HepG2 (cell line): ENCODE data around the gene RNU6-1. TPM values are rescaled to one million over a fixed set of nuclear protein-coding genes. Genes with fewer than 3 reads are reported as not detected.
A peak's percentile ranks its signal among the peaks of the same experiment; 100 is the strongest.

ENCODE experiments used
- ARID5B ChIP-seq: IDR thresholded peaks from 2 replicates; pipeline ENCODE4 v1.4.0; 2020; ENCODE audit warnings: mild to moderate bottlenecking, missing genetic modification reagents
- IRF2 ChIP-seq: IDR thresholded peaks from 2 replicates; pipeline ENCODE4 v1.6.1; 2018; ENCODE audit warnings: missing genetic modification reagents, missing compliant biosample characterization
- SALL1 ChIP-seq: sonication (generic); formaldehyde crosslinking; IDR thresholded peaks from 2 replicates; pipeline ENCODE4 v1.8.0; 2022; ENCODE audit warnings: mild to moderate bottlenecking, missing genetic modification reagents
- TAF1 ChIP-seq: sonication (generic); formaldehyde crosslinking; IDR thresholded peaks from 2 replicates; pipeline ENCODE4 v1.4.0; 2020; ENCODE audit warnings: missing genetic modification reagents
- ZBTB44 ChIP-seq: sonication (generic); formaldehyde crosslinking; IDR thresholded peaks from 2 replicates; pipeline ENCODE4 v1.4.0; 2020; ENCODE audit warnings: missing genetic modification reagents
- ZEB1 ChIP-seq: IDR thresholded peaks from 2 replicates; pipeline ENCODE4 v1.6.1; 2012; ENCODE audit warnings: mild to moderate bottlenecking, low read depth, inconsistent platforms; ENCODE audit not compliant: insufficient replicate concordance
- polyA plus RNA-seq, 8 experiments: library from polyadenylated mRNA; depleted of rRNA in 3 of 8; stranded (reverse) in 7 of 8; unstranded in 1 of 8; fragments of >200 nt; fragmentation: Illumina TruSeq in 4 of 8; extraction: Trizol in 4 of 8; gene quantifications; 2 replicates each; pipeline versions ENCODE4 v1.2.1 to v1.2.3, GENCODE V29; 2011 to 2016; ENCODE audit warnings: low read depth in 4 of 8, missing spikeins in 1 of 8, mixed read lengths in 1 of 8; ENCODE audit not compliant: insufficient read depth in 1 of 8
- total RNA-seq, 5 experiments: library from RNA; depleted of rRNA; stranded (reverse); fragments of >200 nt; fragmentation: Illumina TruSeq; extraction: Trizol; gene quantifications; 2 replicates each; pipeline ENCODE4 v1.2.3, GENCODE V29; 2016; ENCODE audit warnings: low read depth in 1 of 5
- TF ChIP-seq, protein P1 (sequence below): sonication (generic); formaldehyde crosslinking; IDR thresholded peaks from 2 replicates; pipeline ENCODE4 v1.4.0; 2020; ENCODE audit warnings: missing genetic modification reagents
- TF ChIP-seq, protein P2 (sequence below): sonication (generic); formaldehyde crosslinking; IDR thresholded peaks from 2 replicates; pipeline ENCODE4 v1.4.0; 2020; ENCODE audit warnings: missing genetic modification reagents

RNU6-1 gene
- total and polyA plus RNA-seq, 2 of the 13 experiments (the other 11 are each of a cell fraction or from before 2014, with no cell fraction given), result under 0.01 TPM; not detected in 1

DNA sequence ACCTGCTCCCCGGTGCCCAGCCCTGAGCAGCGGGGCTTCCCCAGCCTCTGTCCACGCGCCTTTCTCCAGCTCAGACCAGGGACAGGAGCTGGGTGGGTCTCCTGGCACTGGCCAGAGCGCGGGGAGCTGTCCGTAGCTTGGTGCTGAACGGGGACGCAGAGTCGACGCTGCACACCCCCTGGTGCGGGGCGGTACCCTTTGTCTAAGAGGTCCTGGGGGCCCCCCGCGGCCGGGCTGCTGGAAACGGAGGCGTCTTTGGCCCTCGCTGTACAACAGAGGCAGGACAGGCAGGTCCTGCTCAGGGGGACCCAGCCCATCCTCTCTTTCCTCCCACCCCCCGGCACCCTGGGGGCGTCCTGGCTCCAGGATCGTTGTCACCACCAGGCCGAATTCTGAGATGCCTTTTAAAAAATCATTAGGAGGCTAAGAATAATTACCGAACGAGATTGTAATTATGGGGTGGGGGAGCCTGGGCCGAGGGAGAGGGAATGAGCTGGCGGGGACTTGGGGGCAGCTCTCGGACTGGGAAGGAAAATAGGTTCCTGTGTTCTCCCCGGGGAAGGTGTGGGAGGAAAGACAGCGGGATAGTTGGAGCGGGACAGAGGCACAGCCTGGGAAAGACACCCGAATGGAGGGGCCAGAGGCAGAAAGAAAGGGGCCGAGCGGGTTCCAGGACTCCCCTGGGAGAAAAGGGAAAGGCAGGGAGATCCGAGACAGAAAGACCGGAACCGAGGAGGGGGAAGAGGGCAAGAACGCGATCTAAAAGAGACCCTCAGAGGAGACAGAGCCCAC lies 18.7 kb downstream of the RNU6-1 start (continued):
- peak; percentile 36; the same call in 1 of the 2 replicates for TF ChIP-seq ARID5B (CRISPR knock-in tag)
- no peak for TF ChIP-seq ZBTB44 (CRISPR knock-in tag)
- peak; percentile 64 for TF ChIP-seq SALL1 (CRISPR knock-in tag)
- TF ChIP-seq, protein P1, sequence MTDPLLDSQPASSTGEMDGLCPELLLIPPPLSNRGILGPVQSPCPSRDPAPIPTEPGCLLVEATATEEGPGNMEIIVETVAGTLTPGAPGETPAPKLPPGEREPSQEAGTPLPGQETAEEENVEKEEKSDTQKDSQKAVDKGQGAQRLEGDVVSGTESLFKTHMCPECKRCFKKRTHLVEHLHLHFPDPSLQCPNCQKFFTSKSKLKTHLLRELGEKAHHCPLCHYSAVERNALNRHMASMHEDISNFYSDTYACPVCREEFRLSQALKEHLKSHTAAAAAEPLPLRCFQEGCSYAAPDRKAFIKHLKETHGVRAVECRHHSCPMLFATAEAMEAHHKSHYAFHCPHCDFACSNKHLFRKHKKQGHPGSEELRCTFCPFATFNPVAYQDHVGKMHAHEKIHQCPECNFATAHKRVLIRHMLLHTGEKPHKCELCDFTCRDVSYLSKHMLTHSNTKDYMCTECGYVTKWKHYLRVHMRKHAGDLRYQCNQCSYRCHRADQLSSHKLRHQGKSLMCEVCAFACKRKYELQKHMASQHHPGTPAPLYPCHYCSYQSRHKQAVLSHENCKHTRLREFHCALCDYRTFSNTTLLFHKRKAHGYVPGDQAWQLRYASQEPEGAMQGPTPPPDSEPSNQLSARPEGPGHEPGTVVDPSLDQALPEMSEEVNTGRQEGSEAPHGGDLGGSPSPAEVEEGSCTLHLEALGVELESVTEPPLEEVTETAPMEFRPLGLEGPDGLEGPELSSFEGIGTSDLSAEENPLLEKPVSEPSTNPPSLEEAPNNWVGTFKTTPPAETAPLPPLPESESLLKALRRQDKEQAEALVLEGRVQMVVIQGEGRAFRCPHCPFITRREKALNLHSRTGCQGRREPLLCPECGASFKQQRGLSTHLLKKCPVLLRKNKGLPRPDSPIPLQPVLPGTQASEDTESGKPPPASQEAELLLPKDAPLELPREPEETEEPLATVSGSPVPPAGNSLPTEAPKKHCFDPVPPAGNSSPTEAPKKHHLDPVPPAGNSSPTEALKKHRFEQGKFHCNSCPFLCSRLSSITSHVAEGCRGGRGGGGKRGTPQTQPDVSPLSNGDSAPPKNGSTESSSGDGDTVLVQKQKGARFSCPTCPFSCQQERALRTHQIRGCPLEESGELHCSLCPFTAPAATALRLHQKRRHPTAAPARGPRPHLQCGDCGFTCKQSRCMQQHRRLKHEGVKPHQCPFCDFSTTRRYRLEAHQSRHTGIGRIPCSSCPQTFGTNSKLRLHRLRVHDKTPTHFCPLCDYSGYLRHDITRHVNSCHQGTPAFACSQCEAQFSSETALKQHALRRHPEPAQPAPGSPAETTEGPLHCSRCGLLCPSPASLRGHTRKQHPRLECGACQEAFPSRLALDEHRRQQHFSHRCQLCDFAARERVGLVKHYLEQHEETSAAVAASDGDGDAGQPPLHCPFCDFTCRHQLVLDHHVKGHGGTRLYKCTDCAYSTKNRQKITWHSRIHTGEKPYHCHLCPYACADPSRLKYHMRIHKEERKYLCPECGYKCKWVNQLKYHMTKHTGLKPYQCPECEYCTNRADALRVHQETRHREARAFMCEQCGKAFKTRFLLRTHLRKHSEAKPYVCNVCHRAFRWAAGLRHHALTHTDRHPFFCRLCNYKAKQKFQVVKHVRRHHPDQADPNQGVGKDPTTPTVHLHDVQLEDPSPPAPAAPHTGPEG (CRISPR knock-in tag), result no peak
- TF ChIP-seq TAF1 (CRISPR knock-in tag), result no peak
- TF ChIP-seq IRF2 (CRISPR knock-in tag), result peak; percentile 37; the same call in 1 of the 2 replicates
- no peak for TF ChIP-seq ZEB1
- TF ChIP-seq, protein P2, sequence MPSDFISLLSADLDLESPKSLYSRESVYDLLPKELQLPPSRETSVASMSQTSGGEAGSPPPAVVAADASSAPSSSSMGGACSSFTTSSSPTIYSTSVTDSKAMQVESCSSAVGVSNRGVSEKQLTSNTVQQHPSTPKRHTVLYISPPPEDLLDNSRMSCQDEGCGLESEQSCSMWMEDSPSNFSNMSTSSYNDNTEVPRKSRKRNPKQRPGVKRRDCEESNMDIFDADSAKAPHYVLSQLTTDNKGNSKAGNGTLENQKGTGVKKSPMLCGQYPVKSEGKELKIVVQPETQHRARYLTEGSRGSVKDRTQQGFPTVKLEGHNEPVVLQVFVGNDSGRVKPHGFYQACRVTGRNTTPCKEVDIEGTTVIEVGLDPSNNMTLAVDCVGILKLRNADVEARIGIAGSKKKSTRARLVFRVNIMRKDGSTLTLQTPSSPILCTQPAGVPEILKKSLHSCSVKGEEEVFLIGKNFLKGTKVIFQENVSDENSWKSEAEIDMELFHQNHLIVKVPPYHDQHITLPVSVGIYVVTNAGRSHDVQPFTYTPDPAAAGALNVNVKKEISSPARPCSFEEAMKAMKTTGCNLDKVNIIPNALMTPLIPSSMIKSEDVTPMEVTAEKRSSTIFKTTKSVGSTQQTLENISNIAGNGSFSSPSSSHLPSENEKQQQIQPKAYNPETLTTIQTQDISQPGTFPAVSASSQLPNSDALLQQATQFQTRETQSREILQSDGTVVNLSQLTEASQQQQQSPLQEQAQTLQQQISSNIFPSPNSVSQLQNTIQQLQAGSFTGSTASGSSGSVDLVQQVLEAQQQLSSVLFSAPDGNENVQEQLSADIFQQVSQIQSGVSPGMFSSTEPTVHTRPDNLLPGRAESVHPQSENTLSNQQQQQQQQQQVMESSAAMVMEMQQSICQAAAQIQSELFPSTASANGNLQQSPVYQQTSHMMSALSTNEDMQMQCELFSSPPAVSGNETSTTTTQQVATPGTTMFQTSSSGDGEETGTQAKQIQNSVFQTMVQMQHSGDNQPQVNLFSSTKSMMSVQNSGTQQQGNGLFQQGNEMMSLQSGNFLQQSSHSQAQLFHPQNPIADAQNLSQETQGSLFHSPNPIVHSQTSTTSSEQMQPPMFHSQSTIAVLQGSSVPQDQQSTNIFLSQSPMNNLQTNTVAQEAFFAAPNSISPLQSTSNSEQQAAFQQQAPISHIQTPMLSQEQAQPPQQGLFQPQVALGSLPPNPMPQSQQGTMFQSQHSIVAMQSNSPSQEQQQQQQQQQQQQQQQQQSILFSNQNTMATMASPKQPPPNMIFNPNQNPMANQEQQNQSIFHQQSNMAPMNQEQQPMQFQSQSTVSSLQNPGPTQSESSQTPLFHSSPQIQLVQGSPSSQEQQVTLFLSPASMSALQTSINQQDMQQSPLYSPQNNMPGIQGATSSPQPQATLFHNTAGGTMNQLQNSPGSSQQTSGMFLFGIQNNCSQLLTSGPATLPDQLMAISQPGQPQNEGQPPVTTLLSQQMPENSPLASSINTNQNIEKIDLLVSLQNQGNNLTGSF, result 0 out of 2 replicates have a peak, but pooled peaks have one; percentile 54
